ENCODE measurements around the gene ZNF438.

ZNF438 gene

GRCh38 chr10:30828164-30828563, 203.5 kb downstream of the ZNF438 start:
- Mint-ChIP-seq H3K27me3 (ENCODE audit: low read depth) (no peaks in the 10 kb centered on the region), H3K9me3 (no peaks in the 10 kb centered on the region), H3K36me3 (ENCODE audit: low read depth) (no peaks in the 10 kb centered on the region), H3K4me1 (peaks cover 74% of the 10 kb centered on the region), H3K4me3 (no peak overlapping the region), H3K27ac (peak overlapping the region in 2 of 3 experiments; percentile 74 to 94)
- TF ChIP-seq CTCF (IDR thresholded peaks at IDR 0.05; ENCODE audit: unreplicated experiment in 3 of 3), result no peak

- no peak for TF ChIP-seq CTCF (IDR thresholded peaks at IDR 0.05; ENCODE audit: unreplicated experiment in 3 of 3)
- no peaks in the 10 kb centered on the region for H3K27me3 Mint-ChIP-seq (ENCODE audit: low read depth)
- H3K9me3 Mint-ChIP-seq, result no peaks in the 10 kb centered on the region
- H3K36me3 Mint-ChIP-seq (ENCODE audit: low read depth), result no peaks in the 10 kb centered on the region
- H3K4me3 Mint-ChIP-seq, result peak overlapping the region in 1 of 3 experiments; percentile 21
- peaks cover 73% of the 10 kb centered on the region for H3K4me1 Mint-ChIP-seq
- peak overlapping the region in 2 of 3 experiments; percentile 74 to 94 for H3K27ac Mint-ChIP-seq
Observed at GRCh38 chr10:30827531-30828120, 204.0 kb downstream of the ZNF438 start.

- Mint-ChIP-seq H3K36me3 (ENCODE audit: low read depth) (no peaks in the 10 kb centered on the region), H3K9me3 (no peaks in the 10 kb centered on the region), H3K4me3 (no peak overlapping the region), H3K27me3 (ENCODE audit: low read depth) (no peaks in the 10 kb centered on the region), H3K27ac (peak overlapping the region in 1 of 3 experiments; percentile 44), H3K4me1 (peaks cover 69% of the 10 kb centered on the region)
- no peak for TF ChIP-seq CTCF (IDR thresholded peaks at IDR 0.05; ENCODE audit: unreplicated experiment in 3 of 3)
Observed at GRCh38 chr10:30826679-30827078, 205.0 kb downstream of the ZNF438 start.

GRCh38 chr10:30825495-30825894, 206.2 kb downstream of the ZNF438 start:
- Mint-ChIP-seq H3K4me3 (no peak overlapping the region), H3K9me3 (no peaks in the 10 kb centered on the region), H3K36me3 (ENCODE audit: low read depth) (no peaks in the 10 kb centered on the region), H3K27me3 (ENCODE audit: low read depth) (no peaks in the 10 kb centered on the region), H3K4me1 (peaks cover 69% of the 10 kb centered on the region), H3K27ac (peak overlapping the region in 2 of 3 experiments; percentile 1 to 38)
- no peak for TF ChIP-seq CTCF (IDR thresholded peaks at IDR 0.05; ENCODE audit: unreplicated experiment in 3 of 3)

- H3K9me3 Mint-ChIP-seq, result no peaks in the 10 kb centered on the region
Observed at GRCh38 chr10:30825022-30825421, 206.6 kb downstream of the ZNF438 start.

More at GRCh38 chr10:30825022-30825421, 206.6 kb downstream of the ZNF438 start:
- TF ChIP-seq CTCF (IDR thresholded peaks at IDR 0.05; ENCODE audit: unreplicated experiment in 3 of 3), result no peak
- Mint-ChIP-seq H3K4me3 (no peak overlapping the region), H3K36me3 (ENCODE audit: low read depth) (no peaks in the 10 kb centered on the region), H3K27me3 (ENCODE audit: low read depth) (no peaks in the 10 kb centered on the region), H3K4me1 (peaks cover 69% of the 10 kb centered on the region), H3K27ac (peak overlapping the region in 1 of 3 experiments; percentile 69)
